Aorta (tissue), 5 donors: ENCODE measurements around the gene LILRA1. TPM values are rescaled to one million over a fixed set of nuclear protein-coding genes. Genes with fewer than 3 reads are reported as not detected.
"Not testable (repeated sequence)": the region's sequence is repeated elsewhere in the genome, so short reads cannot be mapped to it uniquely, and the experiment has no call there.

Experiments
- ATAC-seq: fragments of 200-7000 bp; cut with Tn5 transposase; one replicate; pipeline ENCODE4 v1.9.1; 2022; ENCODE audit warnings: moderate library complexity; ENCODE audit not compliant: low FRiP score
- DNase-seq, 2 donors: peaks; one replicate each; pipeline ENCODE4 v3.0.0-alpha.2; 2020
- H3K27ac ChIP-seq, 2 donors: one replicate each; pipeline ENCODE4 v1.5.1; 2013; ENCODE audit warnings: low read length in 2 of 2, mild to moderate bottlenecking in 2 of 2, moderate library complexity in 2 of 2, control low read depth in 1 of 2, inconsistent platforms in 1 of 2, low read depth in 1 of 2
- H3K27me3 ChIP-seq, 2 donors: one replicate each; pipeline ENCODE4 v1.6.1; 2013; ENCODE audit warnings: control low read depth in 1 of 2, low read length in 1 of 2, mild to moderate bottlenecking in 1 of 2, moderate library complexity in 1 of 2; ENCODE audit not compliant: insufficient read depth in 2 of 2, control insufficient read depth in 1 of 2
- H3K36me3 ChIP-seq, 2 donors: one replicate each; pipeline ENCODE4 v1.6.1; 2013; ENCODE audit warnings: control low read depth in 1 of 2, low read length in 1 of 2, mild to moderate bottlenecking in 1 of 2; ENCODE audit not compliant: insufficient read depth in 2 of 2, control insufficient read depth in 1 of 2
- H3K4me1 ChIP-seq, 2 donors: one replicate each; pipeline ENCODE4 v1.6.1; 2013; ENCODE audit warnings: low read length in 2 of 2, control low read depth in 1 of 2, mild to moderate bottlenecking in 1 of 2, moderate library complexity in 1 of 2; ENCODE audit not compliant: insufficient read depth in 2 of 2, control insufficient read depth in 1 of 2
- H3K4me3 ChIP-seq, 2 donors: one replicate each; pipeline ENCODE4 v1.5.1; 2013; ENCODE audit warnings: low read length in 2 of 2, control low read depth in 1 of 2, mild to moderate bottlenecking in 1 of 2
- H3K9me3 ChIP-seq: one replicate; pipeline ENCODE4 v1.6.1; 2013; ENCODE audit warnings: mild to moderate bottlenecking, low read length; ENCODE audit not compliant: control insufficient read depth
- WGBS, 2 donors: extraction: QIAGEN DNeasy Blood & Tissue Kit; methylation state at CpG; one replicate each; pipeline ENCODE4 v1.1.7; 2013; 5-methylcytosine and 5-hydroxymethylcytosine counted together
- intact Hi-C, 2 donors: fragments of 100-400 bp; cut with DNase I; formaldehyde crosslinking; loops; one replicate each; pipeline versions ENCODE4 v1.14.2 to v1.15.0; 2022
- polyA plus RNA-seq, 2 donors: library from polyadenylated mRNA; stranded (reverse); fragments of 200-250 nt; gene quantifications; one replicate each; pipeline ENCODE4 v1.2.3, GENCODE V29; 2013
- total RNA-seq, 2 donors: library from RNA; stranded (reverse); fragmentation: NEBNext Ultra II Directional; extraction: Animal tissue kit (Norgen Biotek cat#: 25700); gene quantifications; one replicate each; pipeline ENCODE4 v1.2.1, GENCODE V29; 2021
- donor health status: healthy with polysubstance abuse.
- donor health status: Bipolar disorder and iron deficiency.
- donor health status: DM: no; HTN: no; CAD: no.
- donor health status: DM: no; HTN: no; CAD: no.
- donor health status: DM: yes; HTN: yes; CAD: no.

Gene LILRA1
- total and polyA plus RNA-seq, 4 donors: 0.08 to 2.0 (median 1.1) TPM

DNA sequence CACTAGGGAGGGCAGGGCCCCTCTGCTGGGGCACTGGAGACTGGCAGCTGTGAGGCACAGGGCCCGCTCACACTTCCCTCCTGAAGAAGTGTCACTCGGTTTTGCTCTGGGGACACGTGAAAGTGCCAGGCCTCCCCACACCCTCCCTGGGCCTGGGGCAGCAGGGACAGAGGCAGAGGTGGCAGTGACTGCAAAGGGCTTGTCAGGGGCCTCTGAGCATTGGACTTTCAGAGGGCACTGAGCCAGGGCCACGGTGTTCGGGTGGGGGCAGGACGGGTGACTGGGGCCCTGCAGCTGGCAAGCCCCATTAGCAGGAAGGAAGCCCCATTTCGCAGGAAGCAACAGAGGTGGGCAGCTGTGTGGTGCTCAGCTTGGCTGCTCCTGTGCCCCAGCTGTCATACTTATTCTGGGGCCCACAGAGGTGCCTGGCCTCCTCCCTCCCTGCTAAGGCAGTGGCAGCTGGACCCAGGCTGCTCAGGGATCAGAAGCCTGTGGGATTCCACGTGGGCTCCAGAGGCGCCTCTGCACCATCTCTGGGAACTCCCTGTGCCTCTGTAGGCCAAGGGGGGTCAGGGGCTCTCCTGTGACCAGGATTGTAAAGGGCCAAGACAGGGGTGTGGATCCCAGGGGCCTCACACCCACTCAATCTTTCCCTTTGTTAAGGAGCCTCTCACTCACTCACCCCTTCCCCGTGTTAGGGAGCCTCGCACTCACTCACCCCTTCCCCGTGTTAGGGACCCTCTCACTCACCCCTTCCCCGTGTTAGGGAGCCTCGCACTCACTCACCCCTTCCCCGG is 31.7 kb downstream of the LILRA1 start:
- intact Hi-C loops, H3K27me3 ChIP-seq, H3K4me3 ChIP-seq, H3K36me3 ChIP-seq, H3K9me3 ChIP-seq, DNase-seq, H3K4me1 ChIP-seq, H3K27ac ChIP-seq: not testable (repeated sequence)
- 74 to 78% methylated on average over 9 to 10 of the region's 15 CpGs for WGBS, 2 donors
- ATAC-seq: peak; percentile 33

DNA sequence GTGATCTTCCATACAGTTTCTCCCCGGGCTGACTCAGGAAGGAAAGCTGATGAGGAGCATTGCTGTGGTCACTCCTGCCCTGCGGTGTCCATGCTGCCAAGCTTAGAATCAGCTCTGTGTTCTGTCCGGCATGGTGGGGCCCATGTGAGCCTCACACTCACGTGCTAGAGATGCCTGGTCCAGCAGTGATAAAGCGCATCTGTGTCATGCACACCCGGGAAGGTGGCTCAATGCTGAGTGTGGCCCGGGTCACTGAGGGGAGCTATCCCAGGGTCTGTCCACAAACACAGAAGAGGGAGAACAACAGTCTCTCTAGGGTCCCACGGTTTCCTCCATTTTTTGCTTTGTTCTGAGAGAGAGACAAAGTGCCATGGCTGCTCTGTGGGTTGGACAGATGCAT is 33.3 kb downstream of the LILRA1 start:
- H3K36me3 ChIP-seq: no peaks in the 10 kb centered on the region
- no peaks in the 10 kb centered on the region for H3K27me3 ChIP-seq
- DNase-seq: no peak
- H3K4me1 ChIP-seq: no peaks in the 10 kb centered on the region
- no peak overlapping the region for H3K4me3 ChIP-seq
- intact Hi-C loops: no loop called here
- peaks cover 2% of the 10 kb centered on the region for H3K9me3 ChIP-seq
- no peak for ATAC-seq
- 75 to 81% methylated on average over 8 of the region's 8 CpGs for WGBS, 2 donors
- no peak overlapping the region for H3K27ac ChIP-seq

DNA sequence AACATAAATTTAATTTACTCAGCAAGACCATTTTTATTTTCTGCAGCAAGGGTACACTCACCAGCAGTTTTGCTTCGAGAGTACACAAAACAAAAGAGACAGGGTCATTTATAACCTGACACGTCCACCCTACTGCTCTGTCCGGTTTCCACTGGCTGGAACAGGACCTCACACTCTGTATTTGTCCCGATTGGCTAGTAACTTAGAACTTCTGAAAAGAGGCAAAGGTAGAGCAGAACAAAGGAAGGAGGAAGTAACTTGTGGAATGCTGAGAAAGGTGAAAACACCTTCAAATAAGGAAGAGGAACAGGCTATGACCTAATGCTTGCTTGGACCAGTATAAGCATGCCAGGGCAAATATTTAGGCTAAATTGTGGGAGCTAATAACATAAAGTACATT is 34.5 kb downstream of the LILRA1 start:
- H3K27me3 ChIP-seq, intact Hi-C loops, H3K27ac ChIP-seq, H3K36me3 ChIP-seq, DNase-seq, H3K4me3 ChIP-seq, ATAC-seq, H3K9me3 ChIP-seq, H3K4me1 ChIP-seq: not testable (repeated sequence)
- 54 to 61% methylated on average over 4 of the region's 4 CpGs for WGBS, 2 donors

DNA sequence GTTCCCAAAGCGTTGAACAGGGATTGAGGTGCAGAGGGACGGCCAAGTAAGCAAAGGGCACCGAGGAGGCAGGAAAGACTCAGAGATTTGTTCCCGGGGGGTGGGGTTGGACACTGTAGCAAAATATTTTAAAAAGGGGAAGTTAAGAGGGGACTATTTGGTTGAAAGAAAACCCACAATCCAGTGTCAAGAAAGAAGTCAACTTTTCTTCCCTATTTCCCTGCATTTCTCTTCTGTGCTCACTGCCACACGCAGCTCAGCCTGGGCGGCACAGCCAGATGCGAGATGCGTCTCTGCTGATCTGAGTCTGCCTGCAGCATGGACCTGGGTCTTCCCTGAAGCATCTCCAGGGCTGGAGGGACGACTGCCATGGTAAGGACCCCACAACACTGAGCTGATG is 36.8 kb downstream of the LILRA1 start, which contains the start of gene LILRB1:
Gene LILRB1, plus strand, starts transcription at position 223 of the 400 bp plus-strand sequence. CDS start 590 bp downstream, outside the sequence.
- intact Hi-C loops, H3K4me3 ChIP-seq, DNase-seq, H3K36me3 ChIP-seq, ATAC-seq, H3K27me3 ChIP-seq, H3K27ac ChIP-seq, H3K4me1 ChIP-seq, H3K9me3 ChIP-seq: not testable (repeated sequence)
- 67 to 73% methylated on average over 9 of the region's 9 CpGs for WGBS, 2 donors

DNA sequence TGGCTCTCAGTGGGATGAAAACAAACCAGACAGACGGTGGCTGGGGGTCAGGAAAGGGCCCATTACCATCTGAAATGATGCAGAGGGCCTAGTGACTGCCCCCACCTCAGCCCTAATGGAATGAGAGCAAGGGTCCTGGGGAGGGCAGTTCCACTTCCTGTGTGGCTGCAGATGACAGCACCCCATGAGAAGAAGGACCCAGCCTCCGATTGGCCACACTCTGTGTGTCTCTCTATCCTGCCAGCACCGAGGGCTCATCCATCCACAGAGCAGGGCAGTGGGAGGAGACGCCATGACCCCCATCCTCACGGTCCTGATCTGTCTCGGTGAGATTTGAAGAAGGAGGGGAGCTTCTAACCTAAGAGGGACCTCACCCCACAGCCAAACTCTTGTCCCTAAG is 37.4 kb downstream of the LILRA1 start:
- Histone ChIP-seq H3K27ac (no peak overlapping the region), H3K4me1 (no peaks in the 10 kb centered on the region), H3K27me3 (no peaks in the 10 kb centered on the region), H3K4me3 (no peak overlapping the region), H3K36me3 (no peaks in the 10 kb centered on the region), H3K9me3 (peaks cover 2% of the 10 kb centered on the region)
- WGBS, 2 donors: 49 to 50% methylated on average over 6 of the region's 6 CpGs
- ATAC-seq: no peak
- DNase-seq: no peak
- intact Hi-C loops: no loop called here

DNA sequence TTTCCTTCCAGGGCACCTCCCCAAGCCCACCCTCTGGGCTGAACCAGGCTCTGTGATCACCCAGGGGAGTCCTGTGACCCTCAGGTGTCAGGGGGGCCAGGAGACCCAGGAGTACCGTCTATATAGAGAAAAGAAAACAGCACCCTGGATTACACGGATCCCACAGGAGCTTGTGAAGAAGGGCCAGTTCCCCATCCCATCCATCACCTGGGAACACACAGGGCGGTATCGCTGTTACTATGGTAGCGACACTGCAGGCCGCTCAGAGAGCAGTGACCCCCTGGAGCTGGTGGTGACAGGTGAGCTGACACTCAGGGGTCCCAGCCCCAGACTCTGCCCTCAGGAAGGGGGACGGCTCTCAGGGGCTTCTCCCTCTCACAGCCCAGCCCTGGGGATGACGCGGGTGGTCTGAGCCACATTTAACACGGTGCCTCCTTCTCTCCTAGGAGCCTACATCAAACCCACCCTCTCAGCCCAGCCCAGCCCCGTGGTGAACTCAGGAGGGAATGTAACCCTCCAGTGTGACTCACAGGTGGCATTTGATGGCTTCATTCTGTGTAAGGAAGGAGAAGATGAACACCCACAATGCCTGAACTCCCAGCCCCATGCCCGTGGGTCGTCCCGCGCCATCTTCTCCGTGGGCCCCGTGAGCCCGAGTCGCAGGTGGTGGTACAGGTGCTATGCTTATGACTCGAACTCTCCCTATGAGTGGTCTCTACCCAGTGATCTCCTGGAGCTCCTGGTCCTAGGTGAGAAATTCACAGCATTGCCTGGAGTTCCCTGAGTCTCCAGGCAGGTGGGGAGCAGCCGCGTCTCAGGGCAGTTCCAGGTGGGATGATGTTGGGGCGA is 38.3 kb downstream of the LILRA1 start:
- H3K4me1 ChIP-seq, intact Hi-C loops, H3K27ac ChIP-seq, H3K36me3 ChIP-seq, H3K9me3 ChIP-seq, H3K27me3 ChIP-seq, DNase-seq, ATAC-seq, H3K4me3 ChIP-seq: not testable (repeated sequence)
- WGBS, 2 donors: 69 to 74% methylated on average over 23 of the region's 23 CpGs

DNA sequence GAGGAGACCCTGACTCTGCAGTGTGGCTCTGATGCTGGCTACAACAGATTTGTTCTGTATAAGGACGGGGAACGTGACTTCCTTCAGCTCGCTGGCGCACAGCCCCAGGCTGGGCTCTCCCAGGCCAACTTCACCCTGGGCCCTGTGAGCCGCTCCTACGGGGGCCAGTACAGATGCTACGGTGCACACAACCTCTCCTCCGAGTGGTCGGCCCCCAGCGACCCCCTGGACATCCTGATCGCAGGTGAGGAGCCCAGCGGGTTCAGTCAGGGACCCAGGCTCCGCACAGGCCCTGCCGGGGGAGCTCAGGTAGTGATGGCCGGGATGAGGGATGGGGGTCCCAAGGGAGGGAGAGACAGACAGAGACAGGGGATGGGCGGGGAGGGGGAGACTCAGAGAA is 39.1 kb downstream of the LILRA1 start:
- intact Hi-C loops, H3K4me3 ChIP-seq, H3K27me3 ChIP-seq, ATAC-seq, H3K9me3 ChIP-seq, H3K4me1 ChIP-seq, H3K27ac ChIP-seq, DNase-seq, H3K36me3 ChIP-seq: not testable (repeated sequence)
- 75 to 78% methylated on average over 15 to 16 of the region's 16 CpGs for WGBS, 2 donors

DNA sequence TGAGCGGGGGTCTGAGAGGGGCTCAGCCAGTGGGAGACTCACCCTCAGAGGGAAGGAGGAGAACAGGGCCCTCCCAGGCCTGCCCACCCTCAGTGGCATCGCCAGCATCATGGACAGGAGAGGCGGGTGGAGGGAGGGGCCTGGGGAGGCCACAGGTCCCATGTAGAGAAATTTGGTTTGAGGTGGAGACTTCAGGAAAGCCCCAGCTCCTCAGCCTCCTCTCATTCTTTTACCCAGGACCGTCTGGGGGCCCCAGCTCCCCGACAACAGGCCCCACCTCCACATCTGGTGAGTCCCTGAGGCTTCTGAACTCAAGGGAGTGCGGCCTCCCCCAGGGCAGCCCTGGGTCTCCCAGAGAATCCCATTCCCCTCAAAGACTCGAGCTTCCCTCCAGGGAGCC is 40.0 kb downstream of the LILRA1 start:
- no peaks in the 10 kb centered on the region for H3K27me3 ChIP-seq
- intact Hi-C loops: no loop called here
- no peak for ATAC-seq

More for the DNA sequence above, 40.0 kb downstream of the LILRA1 start:
- no peaks in the 10 kb centered on the region for H3K4me1 ChIP-seq
- DNase-seq: no peak
- H3K9me3 ChIP-seq: no peaks in the 10 kb centered on the region
- no peak overlapping the region for H3K27ac ChIP-seq
- no peaks in the 10 kb centered on the region for H3K36me3 ChIP-seq
- 61 to 67% methylated on average over 7 of the region's 7 CpGs for WGBS, 2 donors
- H3K4me3 ChIP-seq: no peak overlapping the region
